SK-N-SH treated with all-trans-retinoic acid at 6 μM for 48 hours (cell line): ENCODE measurements around the gene WDR49.

Source experiments
- CSDC2 ChIP-seq: fragments of 250-450 bp; sonication (Bioruptor Pico); IDR thresholded peaks from 2 replicates; pipeline ENCODE4 v1.5.0; 2020; ENCODE audit warnings: mild to moderate bottlenecking, moderate library complexity
- TF ChIP-seq, protein P1 (sequence below): fragments of 250-450 bp; sonication (Bioruptor Pico); IDR thresholded peaks from 2 replicates; pipeline ENCODE4 v1.5.1; 2020; ENCODE audit warnings: low read depth, mild to moderate bottlenecking, moderate library complexity

DNA sequence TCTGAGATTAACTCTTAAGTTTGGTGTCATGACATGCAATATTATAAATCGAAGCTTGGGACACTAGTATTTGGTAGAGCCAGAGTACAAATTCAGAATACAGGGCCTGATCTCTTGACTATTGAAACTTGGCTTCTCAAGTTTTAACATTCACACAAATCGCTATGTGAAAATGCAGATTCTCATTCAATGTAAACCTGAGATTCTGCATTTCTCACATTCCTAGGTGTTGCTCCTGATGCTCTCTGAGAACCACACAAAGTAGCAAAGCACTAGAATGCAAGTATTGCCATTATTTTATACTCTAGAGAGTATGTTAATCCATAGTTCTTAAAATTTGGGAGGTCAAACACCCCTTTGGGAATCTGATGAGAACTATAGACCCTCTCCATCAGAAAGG is 47.9 kb downstream of the WDR49 start:
- TF ChIP-seq, protein P1, sequence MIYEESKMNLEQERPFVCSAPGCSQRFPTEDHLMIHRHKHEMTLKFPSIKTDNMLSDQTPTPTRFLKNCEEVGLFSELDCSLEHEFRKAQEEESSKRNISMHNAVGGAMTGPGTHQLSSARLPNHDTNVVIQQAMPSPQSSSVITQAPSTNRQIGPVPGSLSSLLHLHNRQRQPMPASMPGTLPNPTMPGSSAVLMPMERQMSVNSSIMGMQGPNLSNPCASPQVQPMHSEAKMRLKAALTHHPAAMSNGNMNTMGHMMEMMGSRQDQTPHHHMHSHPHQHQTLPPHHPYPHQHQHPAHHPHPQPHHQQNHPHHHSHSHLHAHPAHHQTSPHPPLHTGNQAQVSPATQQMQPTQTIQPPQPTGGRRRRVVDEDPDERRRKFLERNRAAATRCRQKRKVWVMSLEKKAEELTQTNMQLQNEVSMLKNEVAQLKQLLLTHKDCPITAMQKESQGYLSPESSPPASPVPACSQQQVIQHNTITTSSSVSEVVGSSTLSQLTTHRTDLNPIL (CRISPR knock-in tag): no peak
- TF ChIP-seq CSDC2 (CRISPR knock-in tag): no peak
